Suprapubic skin (tissue), 3 donors: ENCODE data around the gene GNLY.

Experiments used
- EP300 ChIP-seq: sonication (generic); formaldehyde crosslinking; IDR thresholded peaks from one replicate; pipeline ENCODE4 v1.6.1; 2017; ENCODE audit warnings: antibody characterized with exemption
- POLR2A ChIP-seq, 2 donors: fragments of 450-650 bp; IDR thresholded peaks; one replicate each; pipeline ENCODE4 v1.6.1; 2017; ENCODE audit warnings: antibody characterized with exemption in 2 of 2, mild to moderate bottlenecking in 2 of 2, moderate library complexity in 2 of 2
- TF ChIP-seq, protein P1 (sequence below), 2 donors: fragments of 200-600 bp in 1 of 2; fragments of 450-650 bp in 1 of 2; sonication (generic) in 1 of 2; IDR thresholded peaks; one replicate each; pipeline ENCODE4 v1.5.1; 2016 to 2019; ENCODE audit warnings: antibody characterized with exemption in 2 of 2, mild to moderate bottlenecking in 1 of 2, moderate library complexity in 1 of 2

DNA sequence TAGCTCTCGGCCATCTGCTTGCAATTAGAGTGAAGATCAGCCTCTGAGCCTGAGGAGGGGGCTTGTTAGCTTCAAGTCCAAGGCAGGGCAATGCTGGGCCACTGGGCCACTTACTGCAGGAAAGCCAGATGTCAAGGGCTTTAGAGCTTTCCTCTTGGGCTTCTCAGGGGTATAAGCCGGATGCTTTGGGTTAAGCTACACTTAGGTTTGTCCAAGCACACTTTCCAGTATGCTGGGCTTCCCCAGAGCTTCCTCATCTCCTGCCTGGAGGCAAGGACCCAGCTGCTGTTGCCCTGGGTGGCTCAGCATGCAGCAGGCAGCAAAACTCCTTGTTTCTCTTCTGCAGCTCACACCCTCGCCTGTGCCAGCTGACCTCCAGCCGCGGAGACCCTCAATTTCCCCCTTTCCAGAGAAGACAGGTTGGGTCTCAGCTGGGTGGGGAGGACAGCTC lies 30.6 kb downstream of the GNLY start:
- no peak for TF ChIP-seq POLR2A (IDR thresholded peaks at IDR 0.05)
- TF ChIP-seq, protein P1, sequence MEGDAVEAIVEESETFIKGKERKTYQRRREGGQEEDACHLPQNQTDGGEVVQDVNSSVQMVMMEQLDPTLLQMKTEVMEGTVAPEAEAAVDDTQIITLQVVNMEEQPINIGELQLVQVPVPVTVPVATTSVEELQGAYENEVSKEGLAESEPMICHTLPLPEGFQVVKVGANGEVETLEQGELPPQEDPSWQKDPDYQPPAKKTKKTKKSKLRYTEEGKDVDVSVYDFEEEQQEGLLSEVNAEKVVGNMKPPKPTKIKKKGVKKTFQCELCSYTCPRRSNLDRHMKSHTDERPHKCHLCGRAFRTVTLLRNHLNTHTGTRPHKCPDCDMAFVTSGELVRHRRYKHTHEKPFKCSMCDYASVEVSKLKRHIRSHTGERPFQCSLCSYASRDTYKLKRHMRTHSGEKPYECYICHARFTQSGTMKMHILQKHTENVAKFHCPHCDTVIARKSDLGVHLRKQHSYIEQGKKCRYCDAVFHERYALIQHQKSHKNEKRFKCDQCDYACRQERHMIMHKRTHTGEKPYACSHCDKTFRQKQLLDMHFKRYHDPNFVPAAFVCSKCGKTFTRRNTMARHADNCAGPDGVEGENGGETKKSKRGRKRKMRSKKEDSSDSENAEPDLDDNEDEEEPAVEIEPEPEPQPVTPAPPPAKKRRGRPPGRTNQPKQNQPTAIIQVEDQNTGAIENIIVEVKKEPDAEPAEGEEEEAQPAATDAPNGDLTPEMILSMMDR (IDR thresholded peaks at IDR 0.05) = no peak
- TF ChIP-seq EP300 = no peak
